Measurements from ENCODE around the gene RPS6KA4.

Gene RPS6KA4

DNA sequence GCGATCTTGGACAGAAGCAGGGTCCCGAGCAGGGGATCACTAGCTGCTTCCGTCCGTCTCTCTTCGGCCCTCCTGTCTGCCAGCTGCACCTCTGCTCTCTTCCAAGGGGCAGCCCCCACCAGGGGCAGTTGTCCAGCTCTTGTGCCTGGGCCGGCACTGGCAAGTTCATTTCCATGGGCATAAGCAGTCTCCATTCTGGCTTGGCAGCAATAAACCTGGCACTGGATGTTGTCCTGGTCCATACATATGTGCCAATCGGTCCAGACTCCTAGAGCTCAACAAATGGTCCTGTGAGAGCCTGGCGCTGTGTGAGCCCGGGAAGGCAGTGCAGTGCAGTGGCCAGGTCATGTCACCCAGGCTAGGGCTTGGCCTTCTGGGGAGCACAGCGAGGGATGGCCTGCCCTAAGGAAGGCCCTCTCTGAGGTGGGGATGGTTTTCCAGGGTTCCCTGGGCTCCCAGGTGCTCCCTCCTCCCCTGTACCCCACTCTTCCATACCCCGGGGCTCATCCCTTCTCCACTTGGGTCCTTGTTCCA, 60.4 kb downstream of the RPS6KA4 start:
- no peak for DNase-seq (ENCODE audit: low spot score)

DNA sequence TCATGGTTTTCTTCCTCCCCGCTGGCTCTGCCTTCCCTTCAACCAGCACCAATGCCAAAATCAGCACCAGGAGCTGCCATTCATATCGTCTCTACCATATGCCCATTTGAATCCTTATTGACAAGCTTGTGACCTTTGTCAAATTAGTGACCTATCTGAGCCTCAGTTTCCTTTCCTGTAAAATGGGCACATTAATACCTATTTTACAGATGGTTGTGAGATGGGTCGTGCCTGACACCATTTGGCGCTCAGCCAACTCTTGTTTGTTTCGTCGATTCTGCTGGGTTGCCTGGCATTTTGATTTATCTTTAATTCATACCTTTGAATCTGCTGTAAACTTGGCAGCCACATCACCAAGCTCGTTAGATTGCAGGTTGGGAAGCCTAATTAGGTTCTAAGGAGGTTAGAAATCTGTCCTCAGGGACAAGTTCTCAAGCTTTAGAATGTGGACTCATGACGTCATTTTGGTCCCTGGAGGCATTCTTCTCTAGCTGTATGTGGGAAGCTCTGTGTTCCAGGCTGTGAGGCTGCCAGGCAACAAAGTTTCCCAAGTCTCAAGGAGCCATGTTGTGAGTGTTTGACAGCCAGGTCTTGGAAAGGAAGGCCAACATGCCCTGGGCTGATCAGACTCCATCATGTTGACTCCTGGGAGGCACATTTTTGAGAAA, 61.0 kb downstream of the RPS6KA4 start:
- no peak for DNase-seq (ENCODE audit: low spot score)
